Measurements from ENCODE around the gene SALL3. TPM values are rescaled to one million over a fixed set of nuclear protein-coding genes. Genes with fewer than 3 reads are reported as not detected.
A peak's percentile ranks its signal among the peaks of the same experiment; 100 is the strongest.

Gene SALL3
- total and polyA plus RNA-seq, 2 experiments from 2014 or later, result 16.9 to 39.8 TPM

GRCh38 chr18:78992041-78993011 is 12.7 kb downstream of the SALL3 start (continued):
- TF ChIP-seq ZNF462 (CRISPR knock-in tag; IDR thresholded peaks at IDR 0.05) (no peak), CREB1 (CRISPR knock-in tag; IDR thresholded peaks at IDR 0.05; ENCODE audit: low read depth) (no peak), ZNF114 (CRISPR knock-in tag; IDR thresholded peaks at IDR 0.05) (no peak), EZH2 (IDR thresholded peaks at IDR 0.05; ENCODE audit: low read depth, unreplicated experiment) (no peak)

- H3K79me2 ChIP-seq (replicated peaks; ENCODE audit: insufficient read depth), result peaks cover 43% of the 10 kb centered on the region
- H2AFZ ChIP-seq, result no peak overlapping the region
- Mint-ChIP-seq H3K9me3 (no peaks in the 10 kb centered on the region; the same call in 2 of the 3 replicates), H3K36me3 (ENCODE audit: low read depth) (peaks cover 35% of the 10 kb centered on the region), H3K27ac (no peak overlapping the region), H3K27me3 (ENCODE audit: insufficient read depth, low read depth, poor library complexity) (peaks cover 25% of the 10 kb centered on the region), H3K4me1 (peaks cover 26% of the 10 kb centered on the region), H3K4me3 (peak overlapping the region; percentile 73)
- no peak overlapping the region for H3K27ac ChIP-seq (ENCODE audit: low read depth)
- H3K4me3 ChIP-seq, result peak overlapping the region; percentile 43; the same call in 1 of the 2 replicates
- peak overlapping the region; percentile 43; the same call in 1 of the 2 replicates for H3K4me2 ChIP-seq
- H3K36me3 ChIP-seq (ENCODE audit: insufficient read depth), result peaks cover 16% of the 10 kb centered on the region
- TF ChIP-seq ZNF462 (CRISPR knock-in tag; IDR thresholded peaks at IDR 0.05) (no peak), STAT1 (IDR thresholded peaks at IDR 0.05; ENCODE audit: unreplicated experiment) (no peak)
- DNase-seq (ENCODE audit: low spot score) (peak; percentile 44), ATAC-seq (peak; percentile 47)
- peaks cover 21% of the 10 kb centered on the region for H3K27me3 ChIP-seq (ENCODE audit: insufficient read depth)
- no peaks in the 10 kb centered on the region for H3K9me2 ChIP-seq (ENCODE audit: insufficient read depth)
- H3K4me1 ChIP-seq (ENCODE audit: insufficient read depth), result peaks cover 34% of the 10 kb centered on the region
- peaks cover 3% of the 10 kb centered on the region; the same call in 1 of the 2 replicates for H4K20me1 ChIP-seq (replicated peaks; ENCODE audit: insufficient read depth)
- H3F3A ChIP-seq (replicated peaks; ENCODE audit: low read depth), result no peaks in the 10 kb centered on the region
Observed at GRCh38 chr18:78993014-78993926, 13.7 kb downstream of the SALL3 start.

Data from GM23338 (cell line).